ENCODE data around the gene PRPF6. TPM values are rescaled to one million over a fixed set of nuclear protein-coding genes. Genes with fewer than 3 reads are reported as not detected.
A peak's percentile ranks its signal among the peaks of the same experiment; 100 is the strongest.

Gene PRPF6, protein sequence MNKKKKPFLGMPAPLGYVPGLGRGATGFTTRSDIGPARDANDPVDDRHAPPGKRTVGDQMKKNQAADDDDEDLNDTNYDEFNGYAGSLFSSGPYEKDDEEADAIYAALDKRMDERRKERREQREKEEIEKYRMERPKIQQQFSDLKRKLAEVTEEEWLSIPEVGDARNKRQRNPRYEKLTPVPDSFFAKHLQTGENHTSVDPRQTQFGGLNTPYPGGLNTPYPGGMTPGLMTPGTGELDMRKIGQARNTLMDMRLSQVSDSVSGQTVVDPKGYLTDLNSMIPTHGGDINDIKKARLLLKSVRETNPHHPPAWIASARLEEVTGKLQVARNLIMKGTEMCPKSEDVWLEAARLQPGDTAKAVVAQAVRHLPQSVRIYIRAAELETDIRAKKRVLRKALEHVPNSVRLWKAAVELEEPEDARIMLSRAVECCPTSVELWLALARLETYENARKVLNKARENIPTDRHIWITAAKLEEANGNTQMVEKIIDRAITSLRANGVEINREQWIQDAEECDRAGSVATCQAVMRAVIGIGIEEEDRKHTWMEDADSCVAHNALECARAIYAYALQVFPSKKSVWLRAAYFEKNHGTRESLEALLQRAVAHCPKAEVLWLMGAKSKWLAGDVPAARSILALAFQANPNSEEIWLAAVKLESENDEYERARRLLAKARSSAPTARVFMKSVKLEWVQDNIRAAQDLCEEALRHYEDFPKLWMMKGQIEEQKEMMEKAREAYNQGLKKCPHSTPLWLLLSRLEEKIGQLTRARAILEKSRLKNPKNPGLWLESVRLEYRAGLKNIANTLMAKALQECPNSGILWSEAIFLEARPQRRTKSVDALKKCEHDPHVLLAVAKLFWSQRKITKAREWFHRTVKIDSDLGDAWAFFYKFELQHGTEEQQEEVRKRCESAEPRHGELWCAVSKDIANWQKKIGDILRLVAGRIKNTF
- total RNA-seq, result 68.3 and 71.9 TPM in 2 replicates
- long read RNA-seq, transcript PRPF6-201 (21 exons, 3,044 nt), result major isoform, 436 of 490 reads
- long read RNA-seq, partial matches to known transcripts, result 35 of 490 reads
- long read RNA-seq, other reads (novel, unspliced or antisense), result 19 of 490 reads

DNA sequence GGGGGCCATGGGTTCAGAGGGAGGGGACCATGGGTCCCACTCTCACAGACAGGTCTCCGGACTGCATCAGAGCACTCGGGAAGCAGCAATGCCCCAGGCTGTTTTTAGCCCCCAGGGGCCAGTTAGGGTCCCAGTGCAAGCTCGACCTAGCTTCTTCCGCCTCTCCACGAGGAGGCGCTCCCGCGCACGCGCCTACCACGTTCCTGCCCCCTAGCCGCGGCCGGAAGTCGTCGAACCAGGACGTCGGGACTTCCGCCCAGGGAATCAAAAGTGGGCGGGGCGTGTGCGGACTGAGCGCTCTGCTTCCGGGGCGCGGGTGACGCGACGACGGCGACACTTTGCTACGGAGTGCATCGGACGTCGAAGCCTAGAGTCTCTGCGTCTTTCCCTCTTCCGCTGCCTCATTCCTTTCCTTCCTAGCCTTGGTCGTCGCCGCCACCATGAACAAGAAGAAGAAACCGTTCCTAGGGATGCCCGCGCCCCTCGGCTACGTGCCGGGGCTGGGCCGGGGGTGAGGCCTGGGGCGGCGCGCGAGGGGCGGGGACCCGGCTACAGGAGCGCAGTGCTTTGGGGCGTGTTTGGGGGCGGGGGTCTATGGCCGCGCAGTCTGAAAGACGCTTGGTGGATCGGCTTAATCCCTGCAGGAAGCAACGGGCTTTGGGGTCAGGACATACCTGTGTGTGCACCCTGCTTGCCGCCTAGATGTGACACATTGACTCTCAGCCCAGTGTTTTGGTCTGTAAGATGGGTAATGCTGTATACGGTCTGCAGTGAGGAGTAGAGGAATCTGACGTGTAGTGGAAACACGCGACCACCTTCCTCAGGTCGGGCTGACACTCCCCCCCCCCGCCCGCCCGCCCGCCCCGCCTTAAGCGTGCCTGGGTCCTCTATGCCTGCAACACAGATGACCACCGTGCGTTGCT lies at the start of gene PRPF6:
PRPF6 (plus strand) TSS at position 327 of the 923 bp plus-strand sequence; CDS start at position 441, 114 bp downstream.
- Mint-ChIP-seq H3K4me1 (ENCODE audit: unreplicated experiment) (peaks cover 46% of the 10 kb centered on the region), H3K27me3 (ENCODE audit: unreplicated experiment) (no peaks in the 10 kb centered on the region), H3K9me3 (ENCODE audit: unreplicated experiment) (no peaks in the 10 kb centered on the region), H3K36me3 (ENCODE audit: unreplicated experiment) (peaks cover 22% of the 10 kb centered on the region), H3K4me3 (ENCODE audit: unreplicated experiment) (peak within 1 kb of the TSS; percentile 86), H3K27ac (ENCODE audit: unreplicated experiment) (peak within 1 kb of the TSS; percentile 88)
- DNase-seq (ENCODE audit: extremely low spot score, unreplicated experiment), result peak; percentile 98
- TF ChIP-seq, protein P1, sequence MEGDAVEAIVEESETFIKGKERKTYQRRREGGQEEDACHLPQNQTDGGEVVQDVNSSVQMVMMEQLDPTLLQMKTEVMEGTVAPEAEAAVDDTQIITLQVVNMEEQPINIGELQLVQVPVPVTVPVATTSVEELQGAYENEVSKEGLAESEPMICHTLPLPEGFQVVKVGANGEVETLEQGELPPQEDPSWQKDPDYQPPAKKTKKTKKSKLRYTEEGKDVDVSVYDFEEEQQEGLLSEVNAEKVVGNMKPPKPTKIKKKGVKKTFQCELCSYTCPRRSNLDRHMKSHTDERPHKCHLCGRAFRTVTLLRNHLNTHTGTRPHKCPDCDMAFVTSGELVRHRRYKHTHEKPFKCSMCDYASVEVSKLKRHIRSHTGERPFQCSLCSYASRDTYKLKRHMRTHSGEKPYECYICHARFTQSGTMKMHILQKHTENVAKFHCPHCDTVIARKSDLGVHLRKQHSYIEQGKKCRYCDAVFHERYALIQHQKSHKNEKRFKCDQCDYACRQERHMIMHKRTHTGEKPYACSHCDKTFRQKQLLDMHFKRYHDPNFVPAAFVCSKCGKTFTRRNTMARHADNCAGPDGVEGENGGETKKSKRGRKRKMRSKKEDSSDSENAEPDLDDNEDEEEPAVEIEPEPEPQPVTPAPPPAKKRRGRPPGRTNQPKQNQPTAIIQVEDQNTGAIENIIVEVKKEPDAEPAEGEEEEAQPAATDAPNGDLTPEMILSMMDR (IDR thresholded peaks at IDR 0.05), result peak; percentile 93

DNA sequence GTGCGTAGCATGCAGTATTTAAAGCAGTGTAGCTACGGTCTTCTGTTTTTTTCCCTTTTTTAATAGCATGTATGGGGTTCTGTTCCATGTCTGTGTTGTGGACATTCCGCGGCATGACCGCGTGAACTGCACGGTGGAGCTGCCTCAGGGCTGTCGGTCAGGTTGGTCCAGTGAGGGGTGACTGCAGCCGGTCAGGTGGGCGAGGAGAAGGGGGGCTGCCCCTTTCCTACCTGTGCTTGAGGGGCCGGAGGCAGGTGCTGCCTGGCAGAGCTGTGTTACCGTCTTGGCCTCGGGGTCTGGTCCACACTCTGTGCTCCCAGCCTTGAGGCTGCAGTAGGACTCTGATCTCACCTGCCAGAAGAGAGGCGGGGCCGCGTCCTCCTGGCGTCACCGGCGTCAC lies 49.2 kb upstream of the PRPF6 start:
- no peak overlapping the region for H3K27ac Mint-ChIP-seq (ENCODE audit: unreplicated experiment)
- H3K9me3 Mint-ChIP-seq (ENCODE audit: unreplicated experiment), result no peaks in the 10 kb centered on the region
- DNase-seq (ENCODE audit: extremely low spot score, unreplicated experiment), result no peak
- H3K36me3 Mint-ChIP-seq (ENCODE audit: unreplicated experiment), result peaks cover 45% of the 10 kb centered on the region
- no peaks in the 10 kb centered on the region for H3K27me3 Mint-ChIP-seq (ENCODE audit: unreplicated experiment)
- TF ChIP-seq, protein P1 (IDR thresholded peaks at IDR 0.05), result no peak
- H3K4me1 Mint-ChIP-seq (ENCODE audit: unreplicated experiment), result no peaks in the 10 kb centered on the region
- H3K4me3 Mint-ChIP-seq (ENCODE audit: unreplicated experiment), result no peak overlapping the region

DNA sequence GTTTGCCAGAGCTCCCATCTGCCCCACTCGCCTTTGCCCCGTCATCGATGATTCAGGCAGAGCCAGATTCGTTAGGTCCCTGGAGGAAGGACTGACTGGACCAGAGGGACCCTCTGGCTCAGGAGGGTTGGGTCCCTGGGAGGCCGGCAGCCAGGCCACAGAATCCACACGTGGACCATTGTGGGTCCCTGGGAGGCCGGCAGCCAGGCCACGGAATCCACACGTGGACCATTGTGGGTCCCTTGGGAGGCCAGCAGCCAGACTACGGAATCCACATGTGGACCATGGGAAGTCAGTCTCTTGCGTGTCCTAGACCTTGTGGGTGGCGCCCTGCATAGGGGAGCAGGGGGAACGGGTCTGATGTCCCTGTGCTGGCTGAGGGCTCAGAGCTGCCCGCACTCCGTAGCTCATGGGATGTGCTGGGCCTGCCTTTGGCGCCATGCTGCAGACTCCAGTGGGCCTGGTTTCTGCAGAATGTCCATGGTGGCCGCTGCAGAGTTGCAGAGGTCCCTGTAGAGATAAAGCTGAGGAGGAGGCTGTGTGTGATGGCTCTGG lies 48.2 kb upstream of the PRPF6 start:
- no peak for DNase-seq (ENCODE audit: extremely low spot score, unreplicated experiment)
- no peaks in the 10 kb centered on the region for H3K9me3 Mint-ChIP-seq (ENCODE audit: unreplicated experiment)
- no peak overlapping the region for H3K4me3 Mint-ChIP-seq (ENCODE audit: unreplicated experiment)
- H3K27ac Mint-ChIP-seq (ENCODE audit: unreplicated experiment), result no peak overlapping the region
- peaks cover 42% of the 10 kb centered on the region for H3K36me3 Mint-ChIP-seq (ENCODE audit: unreplicated experiment)
- H3K27me3 Mint-ChIP-seq (ENCODE audit: unreplicated experiment), result no peaks in the 10 kb centered on the region
- H3K4me1 Mint-ChIP-seq (ENCODE audit: unreplicated experiment), result no peaks in the 10 kb centered on the region
- TF ChIP-seq, protein P1 (IDR thresholded peaks at IDR 0.05), result no peak

DNA sequence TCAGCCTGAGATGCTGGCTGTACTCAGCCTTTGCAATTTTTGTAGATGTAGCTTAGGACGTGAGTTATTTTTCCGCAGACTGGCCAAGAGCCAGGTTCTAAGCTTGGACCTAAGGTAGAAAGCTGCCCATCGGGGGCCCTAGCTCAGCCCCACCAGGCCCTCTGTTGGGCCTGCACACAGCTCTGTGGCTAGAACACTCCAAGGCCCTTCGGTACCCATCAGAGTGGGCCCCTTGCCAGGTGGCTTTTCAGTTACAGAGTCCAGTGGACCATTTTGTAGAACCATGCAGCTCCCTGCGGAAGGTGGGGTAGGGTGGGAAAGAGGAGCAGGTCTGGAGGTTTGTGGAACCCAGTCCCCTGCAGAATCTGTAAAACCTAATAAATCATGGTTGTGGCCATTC lies 47.3 kb upstream of the PRPF6 start:
- no peaks in the 10 kb centered on the region for H3K9me3 Mint-ChIP-seq (ENCODE audit: unreplicated experiment)
- no peak for DNase-seq (ENCODE audit: extremely low spot score, unreplicated experiment)
- no peaks in the 10 kb centered on the region for H3K27me3 Mint-ChIP-seq (ENCODE audit: unreplicated experiment)
- H3K4me3 Mint-ChIP-seq (ENCODE audit: unreplicated experiment), result no peak overlapping the region
- H3K27ac Mint-ChIP-seq (ENCODE audit: unreplicated experiment), result no peak overlapping the region
- peaks cover 38% of the 10 kb centered on the region for H3K36me3 Mint-ChIP-seq (ENCODE audit: unreplicated experiment)
- TF ChIP-seq, protein P1 (IDR thresholded peaks at IDR 0.05), result no peak
- H3K4me1 Mint-ChIP-seq (ENCODE audit: unreplicated experiment), result no peaks in the 10 kb centered on the region
